GM23338 (cell line): ENCODE data around the gene PRLH. TPM values are rescaled to one million over a fixed set of nuclear protein-coding genes. Genes with fewer than 3 reads are reported as not detected.

Source experiments
- ATAC-seq: fragments of 200-7000 bp; cut with Tn5 transposase; 3 replicates; pipeline ENCODE4 v1.9.1; 2020
- DNase-seq: peaks from one replicate; pipeline ENCODE4 v3.0.0-alpha.2; 2015; ENCODE audit warnings: low spot score
- H2AFZ ChIP-seq: fragments of 200-600 bp; sonication (generic); 2 replicates; pipeline ENCODE4 v1.8.0; 2016; ENCODE audit warnings: antibody characterized with exemption, mild to moderate bottlenecking, moderate library complexity
- H3F3A ChIP-seq: fragments of 200-600 bp; sonication (generic); replicated peaks from 2 replicates; pipeline ENCODE4 v1.8.0; 2017; ENCODE audit warnings: antibody characterized with exemption, mixed run types, low read depth
- H3K27ac ChIP-seq: fragments of 200-600 bp; sonication (generic); 2 replicates; pipeline ENCODE4 v1.6.1; 2016; ENCODE audit warnings: low read depth
- H3K27me3 ChIP-seq: fragments of 200-600 bp; sonication (generic); 2 replicates; pipeline ENCODE4 v1.8.0; 2016; ENCODE audit warnings: mild to moderate bottlenecking, mixed run types, moderate library complexity; ENCODE audit not compliant: insufficient read depth
- H3K36me3 ChIP-seq: fragments of 200-600 bp; sonication (generic); 2 replicates; pipeline ENCODE4 v1.8.0; 2016; ENCODE audit warnings: mild to moderate bottlenecking; ENCODE audit not compliant: insufficient read depth
- H3K4me1 ChIP-seq: fragments of 200-600 bp; sonication (generic); 2 replicates; pipeline ENCODE4 v1.8.0; 2016; ENCODE audit warnings: mild to moderate bottlenecking, moderate library complexity; ENCODE audit not compliant: insufficient read depth
- H3K4me2 ChIP-seq: fragments of 200-600 bp; sonication (generic); 2 replicates; pipeline ENCODE4 v1.7.1; 2017; ENCODE audit warnings: mixed run types
- H3K4me3 ChIP-seq: fragments of 200-600 bp; sonication (generic); 2 replicates; pipeline ENCODE4 v1.6.1; 2016; ENCODE audit warnings: mixed run types
- H3K79me2 ChIP-seq: fragments of 200-600 bp; sonication (generic); replicated peaks from 2 replicates; pipeline ENCODE4 v1.8.0; 2017; ENCODE audit warnings: mild to moderate bottlenecking; ENCODE audit not compliant: insufficient read depth
- H3K9me2 ChIP-seq: fragments of 200-600 bp; sonication (generic); 2 replicates; pipeline ENCODE4 v1.8.0; 2017; ENCODE audit not compliant: insufficient read depth
- H4K20me1 ChIP-seq: fragments of 200-600 bp; sonication (generic); replicated peaks from 2 replicates; pipeline ENCODE4 v1.8.0; 2017; ENCODE audit warnings: mild to moderate bottlenecking; ENCODE audit not compliant: insufficient read depth
- H3K27ac Mint-ChIP-seq: 2 replicates; pipeline ENCODE4 v1.8.0; 2020; ENCODE audit warnings: inconsistent platforms, mild to moderate bottlenecking, moderate library complexity, mixed read lengths
- H3K27me3 Mint-ChIP-seq: 3 replicates; pipeline ENCODE4 v1.8.0; 2022; ENCODE audit warnings: low read depth, mild to moderate bottlenecking, moderate library complexity, mixed read lengths, inconsistent platforms; ENCODE audit not compliant: insufficient read depth, poor library complexity
- H3K36me3 Mint-ChIP-seq: 3 replicates; pipeline ENCODE4 v1.8.0; 2021; ENCODE audit warnings: low read depth, mild to moderate bottlenecking, inconsistent platforms, moderate library complexity, mixed read lengths
- H3K4me1 Mint-ChIP-seq: 3 replicates; pipeline ENCODE4 v1.8.0; 2020; ENCODE audit warnings: mild to moderate bottlenecking, inconsistent platforms, mixed read lengths
- H3K4me3 Mint-ChIP-seq: 3 replicates; pipeline ENCODE4 v1.8.0; 2021; ENCODE audit warnings: moderate library complexity, mild to moderate bottlenecking, inconsistent platforms, mixed read lengths
- H3K9me3 Mint-ChIP-seq: 3 replicates; pipeline ENCODE4 v1.8.0; 2020; ENCODE audit warnings: moderate library complexity, mild to moderate bottlenecking, inconsistent platforms, mixed read lengths
- CREB1 ChIP-seq: fragments of 250-450 bp; sonication (Bioruptor Pico); IDR thresholded peaks from 2 replicates; pipeline ENCODE4 v1.5.0; 2020; ENCODE audit warnings: low read depth, mild to moderate bottlenecking, moderate library complexity
- CTCF ChIP-seq, 2 experiments: fragments of 200-600 bp in 1 of 2; sonication (generic) in 1 of 2; conservative IDR thresholded peaks; 2 replicates each; pipeline versions ENCODE4 v1.5.1 to v1.6.1; 2016 to 2017; ENCODE audit warnings: antibody characterized with exemption in 2 of 2, low read depth in 2 of 2, mild to moderate bottlenecking in 2 of 2, moderate library complexity in 1 of 2
- ETS1 ChIP-seq: IDR thresholded peaks from 2 replicates; pipeline ENCODE4 v1.6.1; 2016; ENCODE audit warnings: antibody characterized with exemption
- EZH2 ChIP-seq: fragments of 200-600 bp; sonication (generic); IDR thresholded peaks from one replicate; pipeline ENCODE4 v1.8.0; 2017; ENCODE audit warnings: antibody characterized with exemption, mild to moderate bottlenecking, low read depth; ENCODE audit not compliant: unreplicated experiment
- EZH2phosphoT487 ChIP-seq: fragments of 200-600 bp; sonication (generic); IDR thresholded peaks from one replicate; pipeline ENCODE4 v1.8.1; 2018; ENCODE audit warnings: antibody characterized with exemption; ENCODE audit not compliant: unreplicated experiment
- JUNB ChIP-seq: IDR thresholded peaks from one replicate; pipeline ENCODE4 v1.6.1; 2016; ENCODE audit warnings: antibody characterized with exemption; ENCODE audit not compliant: unreplicated experiment
- NANOG ChIP-seq: IDR thresholded peaks from 2 replicates; pipeline ENCODE4 v1.6.1; 2016; ENCODE audit warnings: antibody characterized with exemption, borderline replicate concordance
- POLR2AphosphoS5 ChIP-seq: IDR thresholded peaks from 2 replicates; pipeline ENCODE4 v1.6.1; 2016; ENCODE audit warnings: antibody characterized with exemption, low read depth
- STAT1 ChIP-seq: IDR thresholded peaks from one replicate; pipeline ENCODE4 v1.6.1; 2016; ENCODE audit warnings: antibody characterized with exemption; ENCODE audit not compliant: unreplicated experiment
- ZNF114 ChIP-seq: fragments of 250-450 bp; sonication (Bioruptor Pico); IDR thresholded peaks from 2 replicates; pipeline ENCODE4 v1.5.0; 2020; ENCODE audit warnings: mild to moderate bottlenecking, moderate library complexity
- ZNF331 ChIP-seq: fragments of 250-450 bp; sonication (Bioruptor Pico); IDR thresholded peaks from 2 replicates; pipeline ENCODE4 v1.5.0; 2020; ENCODE audit warnings: low read depth, mild to moderate bottlenecking, moderate library complexity
- ZNF462 ChIP-seq: fragments of 250-450 bp; sonication (Bioruptor Pico); IDR thresholded peaks from 2 replicates; pipeline ENCODE4 v1.5.0; 2020; ENCODE audit warnings: mild to moderate bottlenecking, moderate library complexity
- polyA plus RNA-seq: library from polyadenylated mRNA; unstranded; fragments of >200 nt; fragmentation: Nextera tagmentation; extraction: Ambion mirVana; gene quantifications from 2 replicates; pipeline ENCODE4 v1.2.1, GENCODE V29; 2016
- total RNA-seq: library from RNA; depleted of rRNA; stranded (reverse); fragments of >200 nt; shearing (Covaris generic); gene quantifications from 2 replicates; pipeline ENCODE4 v1.2.3, GENCODE V29; 2014
- TF ChIP-seq, protein P1 (sequence below): IDR thresholded peaks from one replicate; pipeline ENCODE4 v1.6.1; 2018; ENCODE audit warnings: antibody characterized with exemption; ENCODE audit not compliant: unreplicated experiment

PRLH gene
- total and polyA plus RNA-seq, 2 experiments from 2014 or later = not detected

GRCh38 chr2:237533668-237534161 lies 32.7 kb upstream of the PRLH start:
- H3K4me1 Mint-ChIP-seq = peaks cover 17% of the 10 kb centered on the region
- H3F3A ChIP-seq = no peaks in the 10 kb centered on the region
- no peak overlapping the region for H3K4me3 Mint-ChIP-seq
- H3K27ac Mint-ChIP-seq = no peak overlapping the region
- no peaks in the 10 kb centered on the region for H3K79me2 ChIP-seq
- TF ChIP-seq EZH2phosphoT487 (no peak), NANOG (no peak), ZNF331 (CRISPR knock-in tag) (no peak), CREB1 (CRISPR knock-in tag) (no peak), STAT1 (no peak), EZH2 (no peak), ZNF114 (CRISPR knock-in tag) (no peak), ETS1 (no peak), CTCF (conservative IDR thresholded peaks at IDR 0.05; ENCODE audit: low read depth in 2 of 2) (no peak), POLR2AphosphoS5 (no peak), ZNF462 (no peak), JUNB (no peak)
- TF ChIP-seq, protein P1, sequence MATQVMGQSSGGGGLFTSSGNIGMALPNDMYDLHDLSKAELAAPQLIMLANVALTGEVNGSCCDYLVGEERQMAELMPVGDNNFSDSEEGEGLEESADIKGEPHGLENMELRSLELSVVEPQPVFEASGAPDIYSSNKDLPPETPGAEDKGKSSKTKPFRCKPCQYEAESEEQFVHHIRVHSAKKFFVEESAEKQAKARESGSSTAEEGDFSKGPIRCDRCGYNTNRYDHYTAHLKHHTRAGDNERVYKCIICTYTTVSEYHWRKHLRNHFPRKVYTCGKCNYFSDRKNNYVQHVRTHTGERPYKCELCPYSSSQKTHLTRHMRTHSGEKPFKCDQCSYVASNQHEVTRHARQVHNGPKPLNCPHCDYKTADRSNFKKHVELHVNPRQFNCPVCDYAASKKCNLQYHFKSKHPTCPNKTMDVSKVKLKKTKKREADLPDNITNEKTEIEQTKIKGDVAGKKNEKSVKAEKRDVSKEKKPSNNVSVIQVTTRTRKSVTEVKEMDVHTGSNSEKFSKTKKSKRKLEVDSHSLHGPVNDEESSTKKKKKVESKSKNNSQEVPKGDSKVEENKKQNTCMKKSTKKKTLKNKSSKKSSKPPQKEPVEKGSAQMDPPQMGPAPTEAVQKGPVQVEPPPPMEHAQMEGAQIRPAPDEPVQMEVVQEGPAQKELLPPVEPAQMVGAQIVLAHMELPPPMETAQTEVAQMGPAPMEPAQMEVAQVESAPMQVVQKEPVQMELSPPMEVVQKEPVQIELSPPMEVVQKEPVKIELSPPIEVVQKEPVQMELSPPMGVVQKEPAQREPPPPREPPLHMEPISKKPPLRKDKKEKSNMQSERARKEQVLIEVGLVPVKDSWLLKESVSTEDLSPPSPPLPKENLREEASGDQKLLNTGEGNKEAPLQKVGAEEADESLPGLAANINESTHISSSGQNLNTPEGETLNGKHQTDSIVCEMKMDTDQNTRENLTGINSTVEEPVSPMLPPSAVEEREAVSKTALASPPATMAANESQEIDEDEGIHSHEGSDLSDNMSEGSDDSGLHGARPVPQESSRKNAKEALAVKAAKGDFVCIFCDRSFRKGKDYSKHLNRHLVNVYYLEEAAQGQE = no peak
- no peaks in the 10 kb centered on the region for H3K9me2 ChIP-seq
- no peaks in the 10 kb centered on the region for H3K4me1 ChIP-seq
- H2AFZ ChIP-seq = no peak overlapping the region
- no peak overlapping the region for H3K27ac ChIP-seq
- H4K20me1 ChIP-seq = no peaks in the 10 kb centered on the region
- ATAC-seq = no peak
- H3K27me3 Mint-ChIP-seq = peaks cover 5% of the 10 kb centered on the region
- H3K9me3 Mint-ChIP-seq = no peaks in the 10 kb centered on the region
- no peak for DNase-seq
- no peak overlapping the region for H3K4me3 ChIP-seq
- H3K36me3 ChIP-seq = no peaks in the 10 kb centered on the region
- H3K4me2 ChIP-seq = no peak overlapping the region
- H3K36me3 Mint-ChIP-seq = no peaks in the 10 kb centered on the region
- no peaks in the 10 kb centered on the region for H3K27me3 ChIP-seq
